K562 treated with DMSO at 1 percent for 48 hours (cell line): ENCODE data around the gene TIPARP. TPM values are rescaled to one million over a fixed set of nuclear protein-coding genes. Genes with fewer than 3 reads are reported as not detected.

Source experiments
- total RNA-seq: library from RNA; unstranded; fragments of 300-600 nt; gene quantifications from 2 replicates; pipeline ENCODE4 v1.2.3, GENCODE V29; 2022; ENCODE audit warnings: low replicate concordance; ENCODE audit errors: extremely low read depth

TIPARP gene
- total RNA-seq, result not detected in 2 replicates

DNA sequence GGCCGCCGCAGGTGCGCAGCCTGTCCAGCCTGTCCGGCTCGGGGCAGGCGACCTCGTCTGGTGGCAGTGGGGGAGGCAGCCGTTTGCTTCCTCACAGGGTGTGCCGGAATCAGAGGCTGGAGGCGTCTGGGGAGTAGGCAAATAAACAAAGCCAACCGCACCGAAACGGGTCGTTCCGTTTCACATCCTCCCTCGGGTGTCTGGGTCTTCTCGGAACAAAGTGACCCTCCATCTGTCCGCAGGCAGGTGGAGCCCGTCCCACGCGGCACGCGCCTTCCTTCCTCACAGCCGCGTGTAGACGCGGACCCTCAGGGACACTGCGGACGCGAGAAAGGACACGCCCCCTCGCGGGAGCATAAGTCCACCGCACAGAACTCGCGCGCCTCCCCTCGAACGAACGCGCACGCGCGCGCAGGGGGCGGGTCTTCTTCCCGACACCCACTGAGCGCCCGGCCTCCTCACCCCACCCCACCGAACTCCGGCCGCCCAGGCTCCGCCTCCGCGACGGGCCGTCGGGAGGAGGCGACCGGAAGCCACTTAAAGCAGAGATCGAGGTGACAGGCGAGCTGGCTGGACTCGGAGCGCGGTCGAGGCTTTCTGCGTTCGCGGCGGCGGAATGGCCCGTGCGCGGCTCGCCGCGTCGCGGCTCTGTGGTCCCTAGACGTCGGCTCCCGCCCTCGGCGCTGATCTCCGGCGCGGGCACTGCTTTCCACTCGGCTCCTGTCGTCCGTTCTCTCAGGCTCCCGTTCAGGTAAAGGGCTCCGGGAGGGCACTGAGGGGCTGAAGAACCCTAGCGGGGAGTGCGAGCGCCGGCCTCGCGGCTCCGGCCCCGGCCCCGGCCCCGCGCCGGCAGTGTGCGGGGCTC is at the start of gene TIPARP:
TIPARP (plus strand) TSS at position 545 of the 865 bp plus-strand sequence. CDS start 3,108 bp downstream, outside the sequence.

Other genes starting within 250 kb of the TIPARP start
- gene SSR3, start 119.5 kb upstream of the TIPARP start, total RNA-seq, result not detected in 2 replicates
- gene LEKR1, start 151.8 kb downstream of the TIPARP start, total RNA-seq, result not detected in 2 replicates